ENCODE data around the gene CRLF1. TPM values are rescaled to one million over a fixed set of nuclear protein-coding genes. Genes with fewer than 3 reads are reported as not detected.

CRLF1 gene
- total RNA-seq, 1 experiment from 2014 or later = 4.3 TPM

DNA sequence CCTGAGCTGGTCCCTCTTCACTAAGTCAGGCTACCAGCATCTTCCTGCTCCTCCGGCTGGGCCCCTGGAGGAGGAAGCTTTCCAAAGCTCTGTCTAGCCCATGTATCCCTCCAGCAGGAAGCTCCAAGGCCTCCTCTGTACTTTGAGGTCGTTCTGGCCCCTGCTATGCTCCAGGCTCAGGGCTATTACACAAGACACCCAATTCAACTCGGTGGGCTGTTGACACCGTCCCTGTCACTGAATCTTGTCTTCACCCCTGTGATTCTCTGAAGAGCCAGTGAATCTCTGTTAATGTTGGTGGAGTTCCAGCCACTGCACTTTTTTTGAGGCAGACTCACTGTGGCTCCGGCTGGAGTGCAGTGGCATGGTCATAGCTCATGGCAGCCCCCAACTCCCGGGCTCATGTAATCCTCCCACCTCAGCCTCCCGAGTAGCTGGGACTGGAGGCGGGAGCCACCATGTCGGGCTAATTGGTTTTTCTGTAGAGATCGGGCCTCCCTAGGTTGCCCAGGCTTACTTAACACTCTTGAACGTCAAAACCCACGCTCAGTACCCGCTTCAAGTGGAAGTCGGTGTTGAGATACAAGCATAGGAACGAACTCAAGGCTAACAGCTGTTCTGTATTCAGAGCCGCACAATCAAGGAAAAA is 18.5 kb downstream of the CRLF1 start:
- Mint-ChIP-seq H3K36me3 (ENCODE audit: insufficient read depth, unreplicated experiment) (peaks cover 19% of the 10 kb centered on the region), H3K4me3 (ENCODE audit: unreplicated experiment) (peak overlapping the region; percentile 88), H3K27ac (ENCODE audit: low read depth, unreplicated experiment) (peak overlapping the region; percentile 46), H3K4me1 (ENCODE audit: insufficient read depth, unreplicated experiment) (peaks cover 11% of the 10 kb centered on the region), H3K27me3 (ENCODE audit: insufficient read depth, unreplicated experiment) (no peaks in the 10 kb centered on the region), H3K9me3 (ENCODE audit: unreplicated experiment) (no peaks in the 10 kb centered on the region)
- DNase-seq (ENCODE audit: unreplicated experiment) = no peak
- ChIA-PET POLR2A (interaction anchor here (1.1 to 3.6 kb wide), 9 partner anchors 10 to 259 kb away, joined by 3 to 87 read pairs (median 7); partner anchors contain the start of genes ELL, KXD1, UBA52 and UPF1), CTCF (interaction anchor here (0.6 to 3.5 kb wide), 26 partner anchors 11 to 333 kb away, joined by 3 to 27 read pairs (median 4); partner anchors contain the start of genes ELL, UBA52 and UPF1)
- intact Hi-C loops (cut with micrococcal nuclease) = loop anchor here (1.0 to 5.0 kb wide), 3 partner anchors 66 to 126 kb away; partner anchors contain the start of gene ELL
- TF ChIP-seq, protein P1, sequence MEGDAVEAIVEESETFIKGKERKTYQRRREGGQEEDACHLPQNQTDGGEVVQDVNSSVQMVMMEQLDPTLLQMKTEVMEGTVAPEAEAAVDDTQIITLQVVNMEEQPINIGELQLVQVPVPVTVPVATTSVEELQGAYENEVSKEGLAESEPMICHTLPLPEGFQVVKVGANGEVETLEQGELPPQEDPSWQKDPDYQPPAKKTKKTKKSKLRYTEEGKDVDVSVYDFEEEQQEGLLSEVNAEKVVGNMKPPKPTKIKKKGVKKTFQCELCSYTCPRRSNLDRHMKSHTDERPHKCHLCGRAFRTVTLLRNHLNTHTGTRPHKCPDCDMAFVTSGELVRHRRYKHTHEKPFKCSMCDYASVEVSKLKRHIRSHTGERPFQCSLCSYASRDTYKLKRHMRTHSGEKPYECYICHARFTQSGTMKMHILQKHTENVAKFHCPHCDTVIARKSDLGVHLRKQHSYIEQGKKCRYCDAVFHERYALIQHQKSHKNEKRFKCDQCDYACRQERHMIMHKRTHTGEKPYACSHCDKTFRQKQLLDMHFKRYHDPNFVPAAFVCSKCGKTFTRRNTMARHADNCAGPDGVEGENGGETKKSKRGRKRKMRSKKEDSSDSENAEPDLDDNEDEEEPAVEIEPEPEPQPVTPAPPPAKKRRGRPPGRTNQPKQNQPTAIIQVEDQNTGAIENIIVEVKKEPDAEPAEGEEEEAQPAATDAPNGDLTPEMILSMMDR (IDR thresholded peaks at IDR 0.05; ENCODE audit: unreplicated experiment) = no peak
- BruUV-seq (replicated peaks) = no TSS peak

DNA sequence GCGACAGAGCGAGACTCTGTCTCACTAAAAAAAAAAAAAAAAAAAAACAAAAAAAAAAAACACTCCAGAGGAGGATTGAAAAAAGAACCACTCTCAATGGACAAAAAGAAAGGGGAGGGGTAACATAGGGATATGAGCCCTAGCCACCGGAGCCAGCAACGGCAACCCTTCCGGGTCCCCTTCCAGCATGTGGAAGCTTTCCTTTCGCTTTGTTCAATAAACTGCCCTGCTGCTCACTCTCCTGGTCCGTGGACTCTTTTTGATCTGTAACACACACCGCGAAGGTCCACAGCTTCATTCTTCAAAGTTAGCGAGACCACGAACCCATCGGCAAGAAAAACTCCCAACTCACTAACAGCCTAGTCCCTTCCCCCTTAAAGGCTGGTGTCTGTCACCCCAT is 19.0 kb downstream of the CRLF1 start:
- ChIA-PET POLR2A (interaction anchor here (1.2 to 3.6 kb wide), 6 partner anchors 9 to 91 kb away, joined by 3 to 87 read pairs (median 17); partner anchors contain the start of genes ELL, KXD1 and UBA52), CTCF (interaction anchor here (0.6 to 3.5 kb wide), 19 partner anchors 11 to 333 kb away, joined by 3 to 27 read pairs (median 4); partner anchors contain the start of genes ELL and UBA52)
- intact Hi-C loops (cut with micrococcal nuclease) = loop anchor here (5.0 kb wide), 2 partner anchors 90 to 125 kb away; no protein-coding TSS in a partner anchor

DNA sequence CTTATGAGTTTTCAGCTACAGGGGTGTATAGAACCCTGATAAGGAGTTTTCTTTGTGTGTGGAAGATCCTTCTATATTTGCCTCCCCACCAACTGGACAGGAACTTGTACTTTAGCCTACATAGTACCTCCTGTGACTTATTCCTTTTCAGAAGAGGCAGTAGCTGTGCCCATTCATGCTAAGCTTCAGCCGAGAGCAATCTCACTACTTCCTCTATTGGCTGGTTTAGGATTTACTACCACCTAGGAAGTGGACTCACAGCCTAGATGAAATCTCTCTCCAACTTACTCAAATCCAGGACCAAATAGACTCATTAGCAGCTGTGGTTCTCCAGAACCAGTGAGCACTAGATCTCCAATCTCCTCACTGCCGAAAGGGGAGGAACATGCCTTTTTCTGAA is 20.3 kb downstream of the CRLF1 start:
- ChIA-PET POLR2A (interaction anchor here (0.6 to 1.8 kb wide), 3 partner anchors 14 to 99 kb away, joined by 3 to 8 read pairs (median 3); partner anchors contain the start of gene UBA52), CTCF (interaction anchor here (0.6 to 3.5 kb wide), 8 partner anchors 10 to 330 kb away, joined by 3 to 12 read pairs (median 4); partner anchors contain the start of gene ELL)

More for the DNA sequence above, 19.0 kb downstream of the CRLF1 start:
- no peak overlapping the region for H3K4me3 Mint-ChIP-seq (ENCODE audit: unreplicated experiment)
- no peak for DNase-seq (ENCODE audit: unreplicated experiment)
- H3K27me3 Mint-ChIP-seq (ENCODE audit: insufficient read depth, unreplicated experiment) = no peaks in the 10 kb centered on the region
- TF ChIP-seq, protein P1 (IDR thresholded peaks at IDR 0.05; ENCODE audit: unreplicated experiment) = no peak
- H3K4me1 Mint-ChIP-seq (ENCODE audit: insufficient read depth, unreplicated experiment) = peaks cover 11% of the 10 kb centered on the region
- BruUV-seq (replicated peaks) = no TSS peak
- no peak overlapping the region for H3K27ac Mint-ChIP-seq (ENCODE audit: low read depth, unreplicated experiment)
- peaks cover 19% of the 10 kb centered on the region for H3K36me3 Mint-ChIP-seq (ENCODE audit: insufficient read depth, unreplicated experiment)
- no peaks in the 10 kb centered on the region for H3K9me3 Mint-ChIP-seq (ENCODE audit: unreplicated experiment)

More for the DNA sequence above, 20.3 kb downstream of the CRLF1 start:
- no peak for DNase-seq (ENCODE audit: unreplicated experiment)
- Mint-ChIP-seq H3K27me3 (ENCODE audit: insufficient read depth, unreplicated experiment) (no peaks in the 10 kb centered on the region), H3K36me3 (ENCODE audit: insufficient read depth, unreplicated experiment) (peaks cover 15% of the 10 kb centered on the region), H3K4me1 (ENCODE audit: insufficient read depth, unreplicated experiment) (peaks cover 11% of the 10 kb centered on the region), H3K4me3 (ENCODE audit: unreplicated experiment) (no peak overlapping the region), H3K27ac (ENCODE audit: low read depth, unreplicated experiment) (no peak overlapping the region), H3K9me3 (ENCODE audit: unreplicated experiment) (no peaks in the 10 kb centered on the region)
- intact Hi-C loops (cut with micrococcal nuclease) = loop anchor here (5.0 kb wide), 2 partner anchors 91 to 124 kb away; no protein-coding TSS in a partner anchor
- TF ChIP-seq, protein P1 (IDR thresholded peaks at IDR 0.05; ENCODE audit: unreplicated experiment) = no peak
- BruUV-seq (replicated peaks) = no TSS peak

Measured in MCF 10A (cell line).